ENCODE data around the gene CLDN19. TPM values are rescaled to one million over a fixed set of nuclear protein-coding genes. Genes with fewer than 3 reads are reported as not detected.
A peak's percentile ranks its signal among the peaks of the same experiment; 100 is the strongest.
"Not testable (repeated sequence)": the region's sequence is repeated elsewhere in the genome, so short reads cannot be mapped to it uniquely, and the experiment has no call there.

CLDN19 gene
- total RNA-seq, 1 donor from 2014 or later, result not detected

GRCh38 chr1:42761567-42761966 is 21.5 kb upstream of the CLDN19 start:
- FAIRE-seq (no peak), DNase-seq (ENCODE audit: low spot score in 2 of 2) (no peak)

- no peak for DNase-seq (ENCODE audit: low spot score in 2 of 2)
- FAIRE-seq, result no peak
Measured at GRCh38 chr1:42759114-42759513, 19.1 kb upstream of the CLDN19 start.

- no peak for DNase-seq (ENCODE audit: low spot score in 2 of 2)
- no peak for FAIRE-seq
Measured at GRCh38 chr1:42758641-42759040, 18.6 kb upstream of the CLDN19 start.

GRCh38 chr1:42757892-42758275 is 17.8 kb upstream of the CLDN19 start:
- FAIRE-seq, result no peak
- DNase-seq (ENCODE audit: low spot score in 2 of 2), result no peak

GRCh38 chr1:42756956-42757891 is 17.2 kb upstream of the CLDN19 start:
- peak in 1 of 2 donors; percentile 55 for DNase-seq (ENCODE audit: low spot score in 2 of 2)
- no peak for FAIRE-seq

GRCh38 chr1:42753070-42753469 is 13.0 kb upstream of the CLDN19 start:
- no peak for FAIRE-seq
- DNase-seq (ENCODE audit: low spot score in 2 of 2), result no peak

- FAIRE-seq (no peak), DNase-seq (ENCODE audit: low spot score in 2 of 2) (no peak)
Measured at GRCh38 chr1:42752284-42752683, 12.2 kb upstream of the CLDN19 start.

- FAIRE-seq; DNase-seq (ENCODE audit: low spot score in 2 of 2): not testable (repeated sequence)
Measured at GRCh38 chr1:42751511-42752070, 11.6 kb upstream of the CLDN19 start.

GRCh38 chr1:42750041-42750440 is 10.0 kb upstream of the CLDN19 start:
- FAIRE-seq (no peak), DNase-seq (ENCODE audit: low spot score in 2 of 2) (no peak)

- FAIRE-seq (no peak), DNase-seq (ENCODE audit: low spot score in 2 of 2) (no peak)
Measured at GRCh38 chr1:42748461-42749410, 8.7 kb upstream of the CLDN19 start.

GRCh38 chr1:42748021-42748420 is 8.0 kb upstream of the CLDN19 start:
- FAIRE-seq (no peak), DNase-seq (ENCODE audit: low spot score in 2 of 2) (no peak)

- peak in 1 of 2 donors; percentile 57 for DNase-seq (ENCODE audit: low spot score in 2 of 2)
- FAIRE-seq, result no peak
Measured at GRCh38 chr1:42747125-42747524, 7.1 kb upstream of the CLDN19 start.

GRCh38 chr1:42746436-42747105 is 6.5 kb upstream of the CLDN19 start:
- DNase-seq (ENCODE audit: low spot score in 2 of 2) (no peak), FAIRE-seq (no peak)

- DNase-seq (ENCODE audit: low spot score in 2 of 2), result no peak
- FAIRE-seq, result no peak
Measured at GRCh38 chr1:42745851-42746250, 5.8 kb upstream of the CLDN19 start.

- FAIRE-seq (no peak), DNase-seq (ENCODE audit: low spot score in 2 of 2) (no peak)
Measured at GRCh38 chr1:42744148-42744413, 4.0 kb upstream of the CLDN19 start.

- DNase-seq (ENCODE audit: low spot score in 2 of 2) (no peak), FAIRE-seq (no peak)
Measured at GRCh38 chr1:42743317-42744147, 3.5 kb upstream of the CLDN19 start.

GRCh38 chr1:42742617-42743316 is 2.7 kb upstream of the CLDN19 start:
- FAIRE-seq, result no peak
- no peak for DNase-seq (ENCODE audit: low spot score in 2 of 2)

- no peak for FAIRE-seq
- DNase-seq (ENCODE audit: low spot score in 2 of 2), result no peak
Measured at GRCh38 chr1:42742141-42742540, 2.1 kb upstream of the CLDN19 start.

GRCh38 chr1:42741706-42742105 is 1.7 kb upstream of the CLDN19 start:
- FAIRE-seq (no peak), DNase-seq (ENCODE audit: low spot score in 2 of 2) (no peak)

Data from frontal cortex (tissue), 4 donors.